Effector memory CD4-positive, alpha-beta T cell (primary cell): ENCODE measurements around the gene IMPDH1.

Experiments used
- DNase-seq, 3 donors: peaks; one replicate each; pipeline ENCODE4 v3.0.0-alpha.2; 2020
- H3K27ac ChIP-seq: 2 replicates; pipeline ENCODE4 v1.7.0; 2013; ENCODE audit warnings: mild to moderate bottlenecking, low read length, moderate library complexity; ENCODE audit not compliant: insufficient read depth, poor library complexity, severe bottlenecking
- H3K27me3 ChIP-seq: replicated peaks from 2 replicates; pipeline ENCODE4 v1.7.0; 2013; ENCODE audit warnings: mild to moderate bottlenecking, low read length; ENCODE audit not compliant: insufficient read depth, control insufficient read depth, poor library complexity, severe bottlenecking
- H3K36me3 ChIP-seq: 2 replicates; pipeline ENCODE4 v1.7.0; 2013; ENCODE audit warnings: mild to moderate bottlenecking, low read length, moderate library complexity; ENCODE audit not compliant: control insufficient read depth, insufficient read depth
- H3K4me1 ChIP-seq: 2 replicates; pipeline ENCODE4 v1.7.0; 2013; ENCODE audit warnings: low read length, mild to moderate bottlenecking; ENCODE audit not compliant: control insufficient read depth, insufficient read depth, poor library complexity, severe bottlenecking
- H3K4me3 ChIP-seq: 2 replicates; pipeline ENCODE4 v1.7.0; 2013; ENCODE audit warnings: low read length, low read depth, mild to moderate bottlenecking; ENCODE audit not compliant: insufficient read depth, poor library complexity, severe bottlenecking
- H3K9me3 ChIP-seq: 2 replicates; pipeline ENCODE4 v1.7.0; 2013; ENCODE audit warnings: mild to moderate bottlenecking, low read length, moderate library complexity; ENCODE audit not compliant: control insufficient read depth

The IMPDH1 gene

DNA sequence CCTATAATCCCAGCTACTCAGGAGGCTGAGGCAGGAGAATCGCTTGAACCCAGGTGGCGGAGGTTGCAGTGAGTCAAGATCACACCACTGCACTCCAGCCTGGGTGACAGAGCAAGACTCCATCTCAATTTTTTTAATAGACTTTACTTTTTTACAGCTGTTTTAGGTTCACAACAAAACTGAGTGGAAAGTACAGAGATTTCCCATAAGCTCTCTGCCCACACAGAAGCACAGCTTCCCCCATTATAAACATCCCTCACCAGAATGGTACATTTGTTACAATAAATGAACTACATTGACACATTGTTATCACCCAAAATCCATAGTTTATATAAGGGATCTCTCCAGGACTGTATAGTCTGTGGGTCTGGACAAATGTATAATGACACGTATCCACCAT is 33.7 kb downstream of the IMPDH1 start:
- Histone ChIP-seq H3K4me3 (no peak overlapping the region), H3K36me3 (no peaks in the 10 kb centered on the region), H3K9me3 (no peaks in the 10 kb centered on the region), H3K27me3 (no peaks in the 10 kb centered on the region), H3K27ac (no peak overlapping the region), H3K4me1 (no peaks in the 10 kb centered on the region)
- DNase-seq, result no peak

DNA sequence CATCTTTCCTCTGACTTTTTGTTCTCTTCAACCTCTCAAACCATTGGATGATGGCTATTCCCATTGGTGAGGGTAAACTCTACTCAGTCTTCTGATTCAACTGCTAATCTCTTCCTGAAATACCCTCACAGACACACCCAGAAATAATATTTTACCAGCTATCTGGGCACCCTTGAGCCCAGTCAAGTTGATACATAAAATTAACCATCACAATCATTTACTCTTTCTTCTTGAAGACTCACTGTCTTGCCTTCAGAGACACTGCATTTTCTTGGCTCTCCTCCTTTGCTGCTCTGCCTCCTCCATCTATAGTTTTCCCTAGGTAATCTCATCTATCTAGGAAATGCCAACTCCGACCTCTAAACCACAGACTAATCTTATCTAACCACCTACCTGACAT is 35.7 kb downstream of the IMPDH1 start:
- no peak for DNase-seq
- Histone ChIP-seq H3K9me3 (no peaks in the 10 kb centered on the region), H3K4me1 (no peaks in the 10 kb centered on the region), H3K27ac (no peak overlapping the region), H3K27me3 (no peaks in the 10 kb centered on the region), H3K36me3 (no peaks in the 10 kb centered on the region), H3K4me3 (no peak overlapping the region)

DNA sequence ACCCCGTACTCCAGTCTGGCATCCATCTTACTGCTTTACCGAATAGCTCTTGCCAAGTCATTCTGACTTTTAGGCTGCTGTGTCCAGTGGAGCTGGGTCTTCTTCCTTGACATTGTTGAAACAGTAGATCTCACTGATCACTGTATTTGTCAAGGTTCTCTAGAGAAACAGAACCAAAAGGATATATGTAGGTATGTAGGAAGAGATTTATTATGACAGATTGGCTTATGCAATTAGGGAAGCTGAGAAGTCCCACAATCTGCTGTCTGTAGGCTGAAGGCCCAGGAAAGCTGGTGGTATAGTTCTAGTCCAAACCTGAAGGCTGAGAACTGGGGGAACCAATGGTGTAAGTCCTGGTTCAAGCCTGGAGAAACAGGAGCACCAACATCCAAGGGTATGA is 36.2 kb downstream of the IMPDH1 start:
- no peak for DNase-seq
- Histone ChIP-seq H3K4me3 (no peak overlapping the region), H3K9me3 (no peaks in the 10 kb centered on the region), H3K27me3 (no peaks in the 10 kb centered on the region), H3K36me3 (no peaks in the 10 kb centered on the region), H3K4me1 (no peaks in the 10 kb centered on the region), H3K27ac (no peak overlapping the region)

DNA sequence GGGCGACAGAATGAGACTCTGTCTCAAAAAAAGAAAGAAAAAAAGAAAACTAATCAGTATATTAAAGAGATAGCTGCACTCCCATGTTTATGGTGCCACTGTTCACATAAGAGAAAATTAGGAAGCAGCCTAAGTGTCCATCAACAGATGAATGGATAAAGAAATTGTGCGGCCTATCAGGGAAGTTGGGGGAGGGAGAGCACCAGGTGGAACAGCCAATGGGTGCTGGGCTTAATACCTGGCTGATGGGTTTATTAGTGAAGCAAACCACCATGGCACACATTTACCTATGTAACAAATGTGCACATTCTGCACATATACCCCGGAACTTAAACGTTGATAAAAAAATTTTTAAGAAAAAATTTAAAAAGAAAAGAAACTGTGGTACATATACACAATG is 39.3 kb downstream of the IMPDH1 start:
- Histone ChIP-seq H3K36me3 (no peaks in the 10 kb centered on the region), H3K27ac (no peak overlapping the region), H3K9me3 (no peaks in the 10 kb centered on the region), H3K4me1 (no peaks in the 10 kb centered on the region), H3K27me3 (no peaks in the 10 kb centered on the region), H3K4me3 (no peak overlapping the region)
- no peak for DNase-seq

DNA sequence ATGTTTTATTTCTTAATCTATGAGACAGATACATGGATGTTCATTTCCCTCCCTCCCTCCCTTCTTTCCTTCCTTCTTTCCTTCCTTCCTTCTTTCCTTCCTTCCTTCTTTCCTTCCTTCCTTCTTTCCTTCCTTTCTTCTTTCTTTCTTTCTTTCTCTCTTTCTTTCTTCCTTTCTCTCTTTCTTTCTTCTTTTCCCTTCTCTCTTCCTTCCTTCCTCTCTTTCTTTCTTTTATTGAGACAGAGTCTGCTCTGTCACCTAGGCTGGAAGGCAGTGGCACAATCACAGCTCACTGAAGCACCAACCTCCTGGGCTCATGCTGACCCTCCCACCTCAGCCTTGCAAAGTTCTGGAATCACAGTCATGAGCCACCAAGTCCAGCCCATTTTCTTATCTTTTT is 42.8 kb downstream of the IMPDH1 start:
- DNase-seq, result no peak
- Histone ChIP-seq H3K9me3 (no peaks in the 10 kb centered on the region), H3K36me3 (no peaks in the 10 kb centered on the region), H3K4me3 (no peak overlapping the region), H3K27ac (no peak overlapping the region), H3K27me3 (no peaks in the 10 kb centered on the region), H3K4me1 (no peaks in the 10 kb centered on the region)

DNA sequence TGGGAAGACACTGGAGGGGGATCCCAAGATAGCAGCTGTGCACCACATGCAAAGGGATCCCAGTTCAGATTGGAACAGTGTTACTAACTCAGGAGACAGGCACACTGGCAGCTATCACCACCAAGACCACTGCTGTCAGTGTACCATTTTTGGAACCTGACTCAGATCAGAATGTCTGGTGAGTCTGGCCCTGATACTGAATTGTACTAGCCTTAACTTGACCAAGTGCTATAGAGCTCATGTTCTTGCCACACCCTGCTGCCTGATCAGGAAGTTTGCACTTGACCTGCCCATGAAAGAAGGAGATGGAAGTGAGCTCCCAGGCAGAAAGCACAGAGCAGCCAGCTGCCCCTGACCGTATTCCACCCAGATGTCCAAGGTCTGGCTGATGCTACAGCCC is 43.5 kb downstream of the IMPDH1 start:
- DNase-seq, result no peak
- Histone ChIP-seq H3K27ac (no peak overlapping the region), H3K36me3 (no peaks in the 10 kb centered on the region), H3K4me3 (no peak overlapping the region), H3K27me3 (no peaks in the 10 kb centered on the region), H3K9me3 (no peaks in the 10 kb centered on the region), H3K4me1 (no peaks in the 10 kb centered on the region)

DNA sequence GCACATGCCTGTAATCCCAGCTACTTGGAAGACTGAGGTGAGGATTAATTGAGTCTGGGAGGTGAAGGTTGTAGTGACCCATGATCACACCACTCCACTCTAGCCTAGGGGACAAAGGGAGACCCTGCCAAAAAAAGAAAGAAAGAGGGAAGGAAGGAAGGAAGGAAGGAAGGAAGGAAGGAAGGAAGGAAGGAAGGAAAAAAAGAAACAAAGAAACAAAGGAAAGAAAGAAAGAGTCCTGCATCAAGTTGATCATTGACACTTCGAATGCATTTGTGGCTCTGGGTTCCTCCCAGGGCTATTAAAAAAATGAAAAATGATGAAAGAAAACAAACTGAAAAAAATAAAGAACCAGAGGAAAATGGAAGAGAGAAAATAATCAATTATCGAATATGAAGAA is 44.4 kb downstream of the IMPDH1 start:
- Histone ChIP-seq H3K36me3 (no peaks in the 10 kb centered on the region), H3K27ac (no peak overlapping the region), H3K4me1 (peaks cover 3% of the 10 kb centered on the region), H3K4me3 (no peak overlapping the region), H3K27me3 (no peaks in the 10 kb centered on the region), H3K9me3 (no peaks in the 10 kb centered on the region)
- no peak for DNase-seq

DNA sequence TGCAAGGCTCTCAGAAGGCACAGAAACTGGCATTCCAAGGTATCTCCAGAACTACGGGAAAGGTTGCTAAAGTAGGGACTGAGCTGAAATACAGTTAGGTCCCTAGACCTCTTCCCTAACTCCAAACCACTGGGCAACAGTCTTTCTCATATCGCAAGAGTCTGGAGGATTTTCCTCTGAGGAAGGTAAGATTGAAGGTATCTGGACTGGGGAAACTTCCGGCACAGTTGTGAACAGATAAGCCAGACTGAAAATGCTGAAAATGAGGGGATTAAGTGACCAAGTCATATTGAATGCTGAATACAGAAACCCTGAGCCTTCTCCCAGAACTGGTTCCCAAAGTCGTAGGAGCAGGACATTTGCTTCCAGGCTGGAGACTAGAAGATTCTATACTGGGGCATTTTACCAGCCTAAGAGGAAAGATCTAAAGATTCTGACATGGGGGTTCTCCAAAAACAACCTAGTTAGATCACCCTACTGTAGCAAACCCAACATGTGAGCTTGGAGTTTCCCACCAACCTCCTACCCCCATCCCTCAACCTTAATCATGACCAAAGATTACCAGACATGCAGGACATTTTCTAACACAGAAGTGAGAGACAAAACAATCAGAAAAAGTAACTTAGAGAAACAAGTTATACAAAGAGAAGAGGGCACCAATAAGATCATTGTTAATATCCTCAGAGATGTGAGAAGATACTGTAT is 45.5 kb downstream of the IMPDH1 start:
- Histone ChIP-seq H3K9me3 (no peaks in the 10 kb centered on the region), H3K4me1 (peaks cover 6% of the 10 kb centered on the region), H3K27ac (no peak overlapping the region), H3K27me3 (no peaks in the 10 kb centered on the region), H3K4me3 (no peak overlapping the region), H3K36me3 (no peaks in the 10 kb centered on the region)
- DNase-seq, result no peak

DNA sequence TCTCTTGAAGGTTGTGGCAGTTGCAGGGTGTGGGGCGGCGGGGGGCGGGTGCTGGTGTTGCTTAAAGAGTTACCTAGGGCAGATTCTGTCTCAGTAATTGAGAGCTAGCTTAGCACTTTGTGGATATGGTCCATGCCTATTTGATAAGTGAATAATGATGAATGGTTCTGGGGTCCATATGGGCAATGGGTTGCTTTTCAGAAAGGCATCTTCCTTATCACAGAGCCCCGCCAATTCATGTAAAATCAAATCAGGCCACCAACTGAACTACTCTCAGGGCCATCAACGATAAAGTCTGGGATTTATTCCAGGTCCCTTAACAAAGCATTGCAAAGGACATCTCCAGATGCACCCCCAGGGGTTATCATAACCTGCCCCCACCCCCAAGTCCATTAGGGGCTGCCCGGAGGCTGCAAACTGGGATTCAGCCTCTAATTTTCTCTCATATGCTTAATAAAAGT is 46.5 kb downstream of the IMPDH1 start:
- peaks cover 6% of the 10 kb centered on the region for H3K4me1 ChIP-seq
- no peak overlapping the region for H3K4me3 ChIP-seq
- no peak for DNase-seq
- H3K36me3 ChIP-seq, result no peaks in the 10 kb centered on the region
- H3K27me3 ChIP-seq, result no peaks in the 10 kb centered on the region
- H3K27ac ChIP-seq, result no peak overlapping the region
- no peaks in the 10 kb centered on the region for H3K9me3 ChIP-seq

DNA sequence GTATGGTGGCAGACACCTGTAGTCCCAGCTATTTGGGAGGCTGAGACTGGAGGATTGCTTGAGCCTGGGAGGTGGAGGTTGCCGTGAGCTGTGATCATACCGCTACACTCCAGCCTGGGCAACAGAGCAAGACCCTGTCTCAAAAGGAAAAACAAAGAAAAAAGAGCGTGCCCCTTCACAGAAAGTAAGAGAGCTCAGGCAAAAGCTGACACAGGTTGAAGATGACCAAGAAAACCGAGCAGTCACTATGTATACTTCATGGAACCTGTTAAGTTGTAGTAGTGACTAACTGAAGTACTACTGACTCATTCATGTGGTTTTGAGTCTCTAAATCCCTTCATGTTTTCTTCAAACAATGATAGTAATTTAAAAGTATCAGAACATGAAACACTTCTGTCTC is 47.1 kb downstream of the IMPDH1 start:
- Histone ChIP-seq H3K4me1 (peaks cover 6% of the 10 kb centered on the region), H3K4me3 (no peak overlapping the region), H3K27ac (no peak overlapping the region), H3K36me3 (no peaks in the 10 kb centered on the region), H3K9me3 (no peaks in the 10 kb centered on the region), H3K27me3 (no peaks in the 10 kb centered on the region)
- DNase-seq, result no peak
